Dendritic cell treated with granulocyte-macrophage colony-stimulating factor and Interleukin-4, amounts not matched to agents 40 ng/mL and 50 ng/mL, for 4 days (primary cell): Measurements from ENCODE around the gene ZDHHC22.

Experiments used
- H3K27ac Mint-ChIP-seq: one replicate; pipeline ENCODE4 v1.8.0; 2022; ENCODE audit warnings: mild to moderate bottlenecking, mixed read lengths
- H3K27me3 Mint-ChIP-seq: one replicate; pipeline ENCODE4 v1.8.0; 2022; ENCODE audit warnings: mild to moderate bottlenecking, mixed read lengths
- H3K36me3 Mint-ChIP-seq: one replicate; pipeline ENCODE4 v1.8.0; 2022; ENCODE audit warnings: low read depth, mixed read lengths
- H3K4me1 Mint-ChIP-seq: one replicate; pipeline ENCODE4 v1.8.0; 2022; ENCODE audit warnings: low read depth, mixed read lengths
- H3K4me3 Mint-ChIP-seq: one replicate; pipeline ENCODE4 v1.8.0; 2022; ENCODE audit warnings: mild to moderate bottlenecking, moderate library complexity, mixed read lengths
- H3K9me3 Mint-ChIP-seq: one replicate; pipeline ENCODE4 v1.8.0; 2022; ENCODE audit warnings: mixed read lengths
- intact Hi-C: fragments of 100-400 bp; cut with micrococcal nuclease; formaldehyde crosslinking; loops from one replicate; pipeline ENCODE4 v1.15.0; 2022

ZDHHC22 gene

GRCh38 chr14:77098529-77099353 lies 42.9 kb downstream of the ZDHHC22 start:
- intact Hi-C loops: loop anchor here (2.0 kb wide), 1 partner anchor 222 kb away; the partner anchor contains the start of genes GSTZ1 and POMT2
- H3K4me1 Mint-ChIP-seq: peaks cover 74% of the 10 kb centered on the region

DNA sequence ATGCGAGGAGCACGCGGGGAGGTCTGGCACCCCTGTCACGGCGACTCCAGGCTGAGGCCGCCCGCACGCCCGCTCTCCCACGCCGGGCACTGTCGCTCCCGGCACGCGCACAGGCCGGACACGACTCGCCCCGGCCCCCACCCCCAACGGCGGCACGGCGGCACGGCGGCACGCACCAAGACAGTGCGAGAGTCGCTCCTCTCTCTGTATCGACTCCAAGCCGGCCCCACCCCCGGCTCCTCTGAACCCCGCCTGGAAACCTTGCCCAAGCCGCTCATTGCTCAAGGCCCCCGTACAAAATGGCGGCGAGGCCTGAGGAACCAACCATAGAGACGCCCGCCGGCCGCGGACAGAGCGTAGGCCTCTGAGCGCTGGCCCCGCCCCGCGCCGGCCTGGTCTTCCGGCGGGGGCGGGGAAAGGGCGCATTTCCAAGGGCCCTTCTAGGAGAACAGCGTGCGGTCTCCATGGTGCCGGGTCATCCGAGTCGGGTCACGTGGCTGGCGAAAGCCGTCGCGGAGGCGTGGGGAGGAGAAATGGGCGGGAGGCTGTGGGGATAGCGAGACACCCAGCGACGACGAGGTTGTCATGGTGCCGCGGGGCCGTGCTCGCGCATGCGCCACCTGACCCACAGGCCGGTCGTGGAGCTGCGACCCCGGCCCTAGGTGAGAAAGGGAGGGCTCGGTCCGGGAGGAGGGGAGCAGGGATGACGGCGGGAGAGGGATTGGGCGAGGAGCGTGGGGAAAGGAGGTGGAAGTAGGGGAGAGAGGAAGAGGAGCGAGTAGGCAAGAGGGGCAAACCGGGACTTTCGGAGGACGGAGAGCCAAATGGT lies 43.7 kb downstream of the ZDHHC22 start, which contains the start of gene CIPC:
Gene CIPC, plus strand, starts transcription at position 559 of the 829 bp plus-strand sequence. CDS start 7,451 bp downstream, outside the sequence.
- H3K4me1 Mint-ChIP-seq: peaks cover 66% of the 10 kb centered on the region
- H3K27ac Mint-ChIP-seq: peak within 1 kb of the TSS; percentile 100
- H3K9me3 Mint-ChIP-seq: no peaks in the 10 kb centered on the region
- H3K36me3 Mint-ChIP-seq: peaks cover 32% of the 10 kb centered on the region
- intact Hi-C loops: loop anchor here (2.0 kb wide), 1 partner anchor 223 kb away; the partner anchor contains the start of genes GSTZ1 and POMT2
- peak within 1 kb of the TSS; percentile 100 for H3K4me3 Mint-ChIP-seq
- no peaks in the 10 kb centered on the region for H3K27me3 Mint-ChIP-seq

More at GRCh38 chr14:77098529-77099353, 42.9 kb downstream of the ZDHHC22 start:
- no peaks in the 10 kb centered on the region for H3K27me3 Mint-ChIP-seq
- H3K9me3 Mint-ChIP-seq: no peaks in the 10 kb centered on the region
- H3K4me3 Mint-ChIP-seq: peak overlapping the region; percentile 100
- H3K36me3 Mint-ChIP-seq: peaks cover 38% of the 10 kb centered on the region
- peak overlapping the region; percentile 100 for H3K27ac Mint-ChIP-seq

- Mint-ChIP-seq H3K9me3 (no peaks in the 10 kb centered on the region), H3K4me1 (peaks cover 60% of the 10 kb centered on the region), H3K27ac (peak overlapping the region; percentile 100), H3K36me3 (peaks cover 29% of the 10 kb centered on the region), H3K4me3 (peak overlapping the region; percentile 100), H3K27me3 (no peaks in the 10 kb centered on the region)
- intact Hi-C loops: no loop called here
Observed at GRCh38 chr14:77097006-77097699, 44.4 kb downstream of the ZDHHC22 start.

DNA sequence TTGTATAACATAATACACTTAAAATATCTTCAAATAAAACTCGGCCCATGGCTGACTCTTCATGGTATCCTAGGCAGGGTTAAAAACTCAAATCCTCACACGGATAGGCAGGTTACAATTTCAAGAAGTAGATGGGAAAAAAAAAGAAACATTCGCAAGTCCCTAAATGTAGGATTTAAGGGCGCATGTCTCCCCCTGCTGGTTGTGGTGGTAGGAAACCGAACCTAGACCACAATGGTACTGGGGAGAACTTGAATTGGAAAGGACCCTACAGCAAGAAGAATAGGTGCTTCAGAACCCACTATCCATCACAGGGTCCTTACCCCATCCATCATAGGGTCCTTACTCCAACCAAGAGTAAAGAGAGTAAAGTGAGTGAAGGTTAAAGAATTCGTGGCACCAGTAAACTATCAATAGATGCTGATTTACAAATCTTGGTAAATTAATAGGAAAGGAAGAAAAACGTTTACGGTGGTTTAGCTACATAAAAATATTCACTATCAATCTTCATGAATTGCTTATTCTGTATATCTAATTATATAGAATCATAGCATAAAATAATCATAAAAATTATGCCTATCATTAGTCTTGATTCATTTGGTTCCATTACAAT lies 46.8 kb downstream of the ZDHHC22 start:
- peaks cover 3% of the 10 kb centered on the region for H3K27me3 Mint-ChIP-seq
- intact Hi-C loops: loop anchor here (1.0 kb wide), 1 partner anchor 218 kb away; no protein-coding TSS in a partner anchor

DNA sequence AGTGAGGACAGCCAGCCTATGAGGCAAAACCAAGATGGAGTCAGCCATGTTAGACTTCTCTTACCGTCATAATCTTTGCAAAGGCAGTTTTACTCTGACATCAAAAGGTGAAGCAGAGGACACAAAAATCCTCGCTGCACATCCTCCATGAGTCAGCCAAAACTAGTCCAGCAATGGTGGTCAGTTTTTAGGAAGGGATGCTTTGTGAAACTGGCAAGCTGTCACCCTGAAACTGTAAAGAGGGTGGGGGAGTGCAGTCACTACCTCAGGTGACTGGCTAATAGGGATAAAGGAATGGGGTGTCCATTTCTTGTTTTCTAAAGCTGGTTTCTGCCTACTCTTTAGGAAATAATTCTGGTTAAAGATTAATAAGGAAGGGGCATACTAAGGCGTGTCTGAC lies 48.9 kb downstream of the ZDHHC22 start:
- no peaks in the 10 kb centered on the region for H3K36me3 Mint-ChIP-seq
- H3K27ac Mint-ChIP-seq: no peak overlapping the region
- peaks cover 19% of the 10 kb centered on the region for H3K4me1 Mint-ChIP-seq
- intact Hi-C loops: no loop called here
- H3K4me3 Mint-ChIP-seq: no peak overlapping the region
- peaks cover 9% of the 10 kb centered on the region for H3K27me3 Mint-ChIP-seq
- peaks cover 15% of the 10 kb centered on the region for H3K9me3 Mint-ChIP-seq

More for the DNA sequence above, 46.8 kb downstream of the ZDHHC22 start:
- Mint-ChIP-seq H3K9me3 (peaks cover 15% of the 10 kb centered on the region), H3K4me1 (peaks cover 37% of the 10 kb centered on the region), H3K36me3 (peaks cover 15% of the 10 kb centered on the region), H3K27ac (no peak overlapping the region), H3K4me3 (no peak overlapping the region)

GRCh38 chr14:77091518-77091917 lies 50.1 kb downstream of the ZDHHC22 start:
- intact Hi-C loops: no loop called here
- H3K9me3 Mint-ChIP-seq: peaks cover 15% of the 10 kb centered on the region
- H3K4me1 Mint-ChIP-seq: peaks cover 7% of the 10 kb centered on the region
- H3K36me3 Mint-ChIP-seq: no peaks in the 10 kb centered on the region
- peaks cover 12% of the 10 kb centered on the region for H3K27me3 Mint-ChIP-seq
- H3K27ac Mint-ChIP-seq: no peak overlapping the region
- H3K4me3 Mint-ChIP-seq: no peak overlapping the region

- Mint-ChIP-seq H3K4me3 (no peak overlapping the region), H3K36me3 (no peaks in the 10 kb centered on the region), H3K27me3 (peaks cover 12% of the 10 kb centered on the region), H3K4me1 (peaks cover 10% of the 10 kb centered on the region), H3K9me3 (peaks cover 15% of the 10 kb centered on the region), H3K27ac (no peak overlapping the region)
- intact Hi-C loops: no loop called here
Observed at GRCh38 chr14:77088645-77089044, 52.9 kb downstream of the ZDHHC22 start.

DNA sequence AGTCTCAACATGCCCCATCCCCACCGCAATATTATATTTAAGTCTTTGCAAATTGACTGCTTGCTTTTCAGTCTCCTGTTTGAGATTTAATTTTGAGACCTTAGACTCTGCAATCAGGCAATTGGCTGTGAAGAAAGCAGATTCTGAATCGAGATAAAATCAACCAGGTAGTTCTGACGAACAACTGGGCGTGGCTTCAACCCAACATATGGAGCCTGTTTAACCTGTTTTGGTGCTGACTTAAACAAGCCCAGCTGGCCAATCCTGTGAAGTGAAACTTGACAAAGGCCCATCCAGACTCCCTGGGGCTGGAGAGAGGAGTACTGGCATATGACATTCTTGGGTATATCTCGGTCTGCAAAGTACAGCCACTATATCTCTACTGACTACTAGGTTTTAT lies 53.4 kb downstream of the ZDHHC22 start:
- no peak overlapping the region for H3K27ac Mint-ChIP-seq
- peaks cover 12% of the 10 kb centered on the region for H3K27me3 Mint-ChIP-seq
- H3K9me3 Mint-ChIP-seq: peaks cover 15% of the 10 kb centered on the region
- H3K4me1 Mint-ChIP-seq: peaks cover 10% of the 10 kb centered on the region
- intact Hi-C loops: no loop called here
- H3K4me3 Mint-ChIP-seq: no peak overlapping the region
- no peaks in the 10 kb centered on the region for H3K36me3 Mint-ChIP-seq

DNA sequence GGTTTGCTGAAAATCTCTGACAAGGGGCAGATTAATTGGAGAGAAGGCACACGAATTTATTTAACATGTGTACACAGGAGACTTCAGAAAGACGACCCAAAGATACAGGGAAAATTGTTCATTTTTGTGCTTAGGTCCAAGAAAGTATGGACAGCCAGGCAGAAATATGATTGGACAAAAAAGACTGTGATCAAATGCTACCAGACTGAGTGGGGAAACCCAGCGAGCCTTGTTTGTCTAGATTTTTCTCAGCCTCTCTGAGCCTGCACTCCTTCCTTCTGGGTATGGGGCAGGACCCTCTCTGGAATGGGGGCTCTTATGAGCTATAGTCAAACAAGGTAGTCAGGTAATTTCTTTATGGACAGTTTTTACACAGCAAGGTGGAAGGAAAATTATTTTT lies 54.0 kb downstream of the ZDHHC22 start:
- Mint-ChIP-seq H3K27me3 (peaks cover 13% of the 10 kb centered on the region), H3K27ac (no peak overlapping the region), H3K4me1 (peaks cover 10% of the 10 kb centered on the region), H3K4me3 (no peak overlapping the region), H3K36me3 (no peaks in the 10 kb centered on the region), H3K9me3 (peaks cover 15% of the 10 kb centered on the region)
- intact Hi-C loops: no loop called here

DNA sequence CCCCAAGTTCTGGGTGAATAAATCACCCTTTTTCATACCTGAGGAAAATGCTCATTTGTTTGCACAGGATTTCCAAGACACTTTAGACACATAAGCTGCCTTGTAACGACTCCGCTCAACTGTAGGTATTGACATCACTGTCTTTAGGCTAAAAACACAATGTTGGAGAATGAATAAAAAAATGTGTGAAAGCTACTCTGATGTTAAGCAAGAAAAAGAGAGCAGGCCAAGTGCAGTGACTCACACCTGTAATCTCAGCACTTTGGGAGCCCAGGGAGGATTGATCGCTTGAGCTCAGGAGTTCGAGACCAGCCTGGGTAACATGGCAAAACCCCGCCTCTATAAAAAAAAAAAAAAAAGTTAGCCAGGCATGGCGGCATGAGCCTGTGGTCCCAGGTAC lies 54.6 kb downstream of the ZDHHC22 start:
- H3K27ac Mint-ChIP-seq: no peak overlapping the region
- H3K36me3 Mint-ChIP-seq: no peaks in the 10 kb centered on the region
- peaks cover 10% of the 10 kb centered on the region for H3K4me1 Mint-ChIP-seq
- intact Hi-C loops: no loop called here
- peaks cover 14% of the 10 kb centered on the region for H3K9me3 Mint-ChIP-seq
- peaks cover 13% of the 10 kb centered on the region for H3K27me3 Mint-ChIP-seq
- H3K4me3 Mint-ChIP-seq: no peak overlapping the region

GRCh38 chr14:77086017-77086727 lies 55.4 kb downstream of the ZDHHC22 start:
- Mint-ChIP-seq H3K27me3 (peaks cover 13% of the 10 kb centered on the region), H3K4me3 (no peak overlapping the region), H3K36me3 (no peaks in the 10 kb centered on the region), H3K9me3 (peaks cover 6% of the 10 kb centered on the region), H3K4me1 (peaks cover 10% of the 10 kb centered on the region), H3K27ac (no peak overlapping the region)
- intact Hi-C loops: no loop called here

- no peak overlapping the region for H3K4me3 Mint-ChIP-seq
- no peak overlapping the region for H3K27ac Mint-ChIP-seq
- H3K4me1 Mint-ChIP-seq: peaks cover 10% of the 10 kb centered on the region
- H3K27me3 Mint-ChIP-seq: peaks cover 13% of the 10 kb centered on the region
- H3K36me3 Mint-ChIP-seq: no peaks in the 10 kb centered on the region
- no peaks in the 10 kb centered on the region for H3K9me3 Mint-ChIP-seq
- intact Hi-C loops: no loop called here
Observed at GRCh38 chr14:77085538-77085937, 56.1 kb downstream of the ZDHHC22 start.

DNA sequence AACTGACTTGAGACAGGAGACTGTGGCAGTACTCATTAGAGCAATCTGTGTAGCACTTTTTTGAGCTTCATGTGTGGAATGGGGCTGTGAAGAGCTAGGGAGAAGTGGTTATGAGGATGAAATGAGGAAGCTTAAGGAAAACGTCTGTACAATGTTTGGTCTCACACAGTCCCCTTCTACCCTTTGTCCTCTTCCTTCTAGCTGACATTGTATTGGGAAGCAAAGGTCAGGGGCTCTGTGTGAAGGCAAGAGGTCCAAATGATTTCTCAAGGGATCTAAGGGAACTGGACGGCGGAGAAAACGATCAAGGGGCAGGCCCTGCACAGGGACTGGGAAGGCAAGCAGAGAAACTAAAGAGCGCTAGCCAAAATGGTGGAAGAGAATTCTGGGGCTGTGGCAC lies 56.6 kb downstream of the ZDHHC22 start:
- intact Hi-C loops: no loop called here
- Mint-ChIP-seq H3K27me3 (peaks cover 12% of the 10 kb centered on the region), H3K9me3 (peaks cover 5% of the 10 kb centered on the region), H3K4me1 (peaks cover 10% of the 10 kb centered on the region), H3K4me3 (no peak overlapping the region), H3K27ac (peak overlapping the region; percentile 64), H3K36me3 (no peaks in the 10 kb centered on the region)
